HG02678 (cell line): ENCODE data around the gene ADGRB2.

Experiments used
- ATAC-seq: cut with Tn5 transposase; IDR thresholded peaks from one replicate; pipeline ENCODE4 v1.9.1; 2021; ENCODE audit warnings: mild to moderate bottlenecking, moderate library complexity; ENCODE audit not compliant: unreplicated experiment

ADGRB2 gene

DNA sequence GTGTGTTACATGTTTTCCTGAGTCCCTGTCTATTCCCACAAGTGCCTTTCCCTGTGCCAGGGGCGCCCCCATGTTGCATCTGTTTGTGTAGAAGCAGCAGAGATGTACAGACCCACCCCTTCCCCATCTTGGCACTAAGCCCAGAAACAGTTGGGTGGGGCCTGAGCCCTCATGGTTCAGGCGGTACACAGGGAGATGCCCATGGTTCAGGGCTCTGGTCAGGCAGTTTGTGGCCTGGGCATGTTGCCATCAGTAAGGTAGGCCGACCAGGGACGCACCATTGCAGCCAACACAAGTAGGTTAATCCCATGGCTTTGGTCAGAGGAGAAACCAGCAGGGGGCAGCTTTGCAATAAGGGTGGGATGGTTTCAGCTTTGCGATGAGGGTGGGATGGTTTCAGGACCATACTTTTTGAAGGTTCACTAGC is 914 bp upstream of the ADGRB2 start:
- ATAC-seq = no peak

DNA sequence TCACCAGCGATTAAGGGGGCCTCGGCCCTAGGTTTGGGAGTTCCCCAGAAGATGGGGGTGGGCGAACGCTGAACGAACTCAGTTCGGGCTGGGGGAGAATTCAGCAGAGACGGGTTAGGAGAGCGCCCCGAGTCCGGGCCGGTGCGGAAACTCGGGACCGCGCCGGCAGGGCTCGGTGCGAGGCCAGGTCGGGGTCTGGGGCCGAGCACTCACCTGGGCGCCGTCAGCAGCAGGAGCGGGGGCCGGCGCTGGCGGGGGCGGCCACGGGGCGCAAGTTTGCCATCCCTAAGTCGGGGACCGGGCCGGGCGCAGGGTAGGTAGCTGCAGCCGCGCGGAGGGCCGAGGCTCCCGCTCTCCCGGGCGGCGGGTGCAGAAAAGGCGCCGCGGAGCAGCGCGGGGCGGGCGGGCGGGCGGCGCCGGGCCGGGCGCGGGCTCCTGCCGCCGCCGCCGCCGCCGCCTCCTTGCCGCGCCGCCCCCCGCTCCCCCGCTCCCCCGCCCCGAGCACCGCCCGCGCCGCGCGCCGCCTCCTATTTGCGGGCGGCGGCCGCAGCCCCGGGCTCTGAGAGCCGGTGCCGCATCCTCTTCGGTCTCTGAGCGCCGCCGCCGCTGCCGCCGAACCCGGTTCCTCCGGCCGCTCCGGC is 349 bp downstream of the ADGRB2 start:
- ATAC-seq = no peak

DNA sequence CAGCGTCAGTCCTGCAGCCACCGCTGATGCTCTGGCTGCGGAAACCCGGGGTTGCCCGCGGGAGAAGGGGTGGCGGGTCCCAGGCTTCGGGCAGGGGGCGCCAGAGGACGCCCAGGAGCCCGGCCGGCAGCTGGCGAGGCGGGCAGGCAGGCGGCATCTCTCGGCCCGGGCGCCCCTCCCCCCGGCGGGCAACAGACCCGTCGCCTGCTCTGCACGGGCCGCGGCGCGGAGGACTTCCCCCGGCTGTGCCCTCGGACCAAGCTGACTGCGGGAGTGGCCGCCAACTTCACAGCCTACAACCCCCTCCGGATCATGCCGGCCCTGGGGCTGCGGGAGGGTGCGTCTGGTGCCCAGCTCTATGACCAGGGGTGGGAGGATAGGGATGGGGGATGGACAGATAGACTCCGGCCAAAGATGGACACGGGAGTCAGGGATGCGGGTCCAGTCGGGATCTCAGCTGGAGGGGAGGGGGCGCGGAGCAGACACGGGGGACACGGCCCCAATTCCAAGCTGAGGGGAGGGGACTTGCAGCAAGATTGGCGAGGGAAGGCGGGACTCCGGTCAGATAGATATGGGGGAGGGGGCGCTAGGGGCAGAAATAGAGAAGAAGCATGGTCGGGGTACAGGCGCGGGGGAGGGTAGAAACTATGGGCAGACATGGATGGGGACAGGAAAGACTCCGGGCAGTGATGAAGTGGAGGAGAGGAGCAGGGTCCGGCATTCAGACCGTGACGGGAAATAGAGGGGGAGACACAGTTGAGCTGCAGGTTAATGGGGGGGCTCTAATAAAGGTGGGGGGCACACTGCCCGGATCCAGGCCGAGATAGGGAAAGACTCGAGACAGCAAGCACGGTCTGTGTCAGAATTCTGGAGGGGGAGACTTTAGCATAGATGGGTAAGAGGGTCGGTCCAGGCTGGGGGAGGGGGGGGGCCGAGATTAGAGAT is 1.1 kb downstream of the ADGRB2 start:
- no peak for ATAC-seq

- ATAC-seq = no peak
Observed at GRCh38 chr1:31762323-31762722, 1.8 kb downstream of the ADGRB2 start.

DNA sequence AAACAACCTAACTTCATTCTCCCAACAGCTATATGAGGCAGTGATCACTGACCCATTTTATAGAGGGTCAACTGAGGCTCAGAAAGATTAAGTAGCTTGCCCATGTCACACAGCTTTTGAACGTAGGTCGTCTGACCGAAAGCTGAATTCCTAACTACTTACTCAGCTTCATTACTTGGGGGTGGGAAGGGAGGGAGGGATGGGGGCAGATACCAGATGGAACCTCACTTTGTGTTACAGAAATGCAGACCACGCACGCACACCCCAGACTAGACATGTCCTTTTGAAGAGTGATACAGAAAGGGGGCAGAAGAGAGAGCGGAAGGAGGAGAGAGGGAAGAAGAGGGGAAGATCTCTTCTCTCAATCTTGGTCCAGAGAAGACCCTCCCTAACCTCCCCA is 2.3 kb downstream of the ADGRB2 start:
- ATAC-seq = no peak

DNA sequence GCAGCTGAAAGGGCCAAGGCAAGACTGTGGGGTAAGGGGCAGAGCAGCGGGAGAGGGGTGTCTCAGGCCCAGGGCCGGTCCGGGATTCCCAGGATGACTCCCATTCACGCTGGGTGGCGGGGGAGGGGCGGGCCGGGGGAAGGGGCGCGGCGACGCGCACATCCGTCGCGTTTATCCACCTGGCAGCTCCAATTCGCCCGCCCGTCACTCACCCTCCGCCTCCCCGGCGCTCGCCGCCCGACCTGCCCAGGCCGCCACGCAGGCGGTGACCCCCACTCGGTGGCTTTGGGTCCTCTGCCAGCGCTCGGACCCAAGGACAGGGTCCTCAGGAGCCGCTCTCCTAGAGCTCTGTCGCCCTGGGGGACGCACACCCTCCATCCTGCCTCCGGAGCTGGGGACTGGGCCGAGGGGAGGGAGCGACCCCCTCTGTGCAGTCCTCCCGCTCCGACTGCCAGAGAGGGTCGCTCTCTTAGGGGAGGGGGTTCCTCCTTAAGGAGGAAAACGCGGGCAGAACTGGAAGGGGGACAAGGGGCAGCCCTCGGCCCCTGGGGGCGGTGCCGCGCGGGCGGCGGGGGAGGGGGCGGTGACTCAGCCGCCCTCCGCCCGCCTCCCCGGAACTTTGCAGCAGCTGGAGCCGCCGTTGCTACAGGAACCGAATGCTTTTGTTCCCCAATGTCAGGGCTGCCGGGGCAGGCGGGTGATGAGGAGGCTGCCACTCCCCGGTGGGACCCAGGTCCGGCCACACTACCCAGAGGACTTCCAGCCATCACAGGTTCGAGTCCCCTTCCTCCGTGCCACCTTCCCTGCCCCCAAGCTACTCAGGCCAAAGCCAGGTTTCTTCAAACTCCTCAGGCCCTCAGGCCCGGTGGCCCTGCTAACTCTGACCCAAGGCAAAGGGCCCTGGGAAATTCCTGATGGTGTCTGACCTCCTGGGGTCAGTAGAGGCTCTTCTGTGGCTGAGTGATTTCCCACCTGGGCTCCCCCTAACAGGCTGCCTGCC is 3.4 kb downstream of the ADGRB2 start:
- no peak for ATAC-seq

- ATAC-seq = no peak
Observed at GRCh38 chr1:31759298-31760023, 4.7 kb downstream of the ADGRB2 start.

DNA sequence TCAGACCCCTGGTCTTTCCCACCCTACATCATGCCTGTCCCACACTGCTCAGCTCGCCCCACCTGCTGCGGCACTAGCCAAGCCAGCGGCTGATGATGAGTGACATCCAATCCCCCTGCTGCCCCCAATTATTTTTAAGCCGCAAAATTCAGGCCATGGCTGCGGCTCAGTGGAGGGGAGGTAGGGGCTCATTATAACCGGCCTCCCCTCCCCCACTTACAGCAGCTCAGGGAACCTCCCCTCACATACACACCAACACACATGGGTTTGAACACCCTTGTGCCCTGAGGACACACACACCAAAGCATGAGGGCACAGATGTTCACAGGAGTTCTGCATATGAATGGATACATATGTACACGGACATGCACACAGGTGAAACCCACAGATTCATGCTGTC is 5.3 kb downstream of the ADGRB2 start:
- no peak for ATAC-seq

- no peak for ATAC-seq
Observed at GRCh38 chr1:31757989-31758388, 6.2 kb downstream of the ADGRB2 start.

DNA sequence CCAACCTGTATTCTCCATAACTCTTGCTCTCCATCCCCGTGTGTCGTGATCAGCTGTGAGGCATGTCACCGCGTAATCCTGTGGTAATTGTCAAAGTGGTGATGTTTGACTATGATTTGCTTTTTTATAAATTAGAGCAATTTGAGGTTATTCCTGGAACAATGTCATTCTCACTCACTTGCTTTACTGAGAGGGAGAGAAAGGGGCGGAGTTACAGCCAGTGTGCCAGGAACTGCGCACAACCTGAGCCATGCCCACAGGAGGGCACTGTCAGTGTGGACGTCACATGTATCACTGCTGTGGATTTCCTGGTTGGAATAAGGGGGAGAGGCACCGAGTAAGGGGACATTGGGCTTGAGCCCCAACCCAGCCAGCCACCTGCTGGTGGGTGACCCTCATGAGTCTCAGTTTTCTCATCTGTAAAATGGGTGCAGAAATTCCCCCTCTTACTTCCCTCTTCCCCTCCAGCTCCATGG is 6.9 kb downstream of the ADGRB2 start:
- ATAC-seq = no peak

DNA sequence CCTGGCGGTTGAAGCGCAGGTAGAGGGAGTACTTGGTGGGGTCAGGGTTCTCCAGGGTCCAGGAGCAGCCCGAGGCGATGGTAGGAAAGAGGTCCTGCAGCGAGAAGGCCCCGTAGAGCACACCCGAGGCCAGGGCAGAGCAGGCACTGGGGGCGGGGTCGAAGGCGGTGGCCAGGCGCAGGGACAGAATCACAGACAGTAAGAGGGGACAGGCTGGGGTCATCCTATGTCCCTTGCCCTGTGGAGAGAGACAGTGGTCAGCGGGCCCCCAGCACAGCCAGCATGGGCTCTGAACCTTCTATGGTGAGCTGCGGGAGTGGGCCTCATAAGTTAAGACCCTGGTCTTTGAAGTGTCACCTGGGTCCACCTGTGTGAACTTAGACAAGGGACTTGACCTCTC is 7.6 kb downstream of the ADGRB2 start:
- ATAC-seq = no peak

DNA sequence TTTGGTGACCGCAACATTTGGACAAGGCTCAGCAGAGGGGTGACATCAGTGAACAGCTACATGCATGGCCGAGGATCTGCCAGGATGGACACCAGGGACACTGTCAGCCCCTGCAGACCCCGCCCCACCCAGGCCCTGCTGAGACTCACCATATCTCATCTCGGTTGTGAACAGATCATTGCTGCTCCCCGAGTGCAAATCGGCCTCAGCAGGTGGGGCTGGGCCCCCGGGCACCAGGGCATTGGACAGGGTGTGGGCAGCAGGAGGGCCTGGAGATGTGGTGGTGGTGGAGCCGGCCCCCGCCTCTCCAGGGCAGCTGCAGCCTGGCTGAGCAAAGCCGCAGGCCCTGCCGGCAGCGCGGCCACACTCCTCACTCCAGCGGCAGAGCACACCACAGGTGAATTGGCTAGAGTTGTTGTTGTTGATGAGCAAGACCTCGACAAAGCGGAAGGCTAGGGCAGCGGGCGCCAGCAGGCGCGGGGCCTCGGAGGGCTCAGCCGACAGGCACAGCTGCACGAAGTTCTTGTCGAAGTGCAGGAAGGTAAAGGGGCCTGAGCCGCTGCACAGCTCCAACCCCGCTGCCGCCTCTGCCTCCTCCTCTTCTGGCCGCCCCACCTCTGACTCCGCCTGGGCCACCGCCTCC is 8.2 kb downstream of the ADGRB2 start:
- ATAC-seq = no peak

- no peak for ATAC-seq
Observed at GRCh38 chr1:31755197-31755611, 8.9 kb downstream of the ADGRB2 start.

DNA sequence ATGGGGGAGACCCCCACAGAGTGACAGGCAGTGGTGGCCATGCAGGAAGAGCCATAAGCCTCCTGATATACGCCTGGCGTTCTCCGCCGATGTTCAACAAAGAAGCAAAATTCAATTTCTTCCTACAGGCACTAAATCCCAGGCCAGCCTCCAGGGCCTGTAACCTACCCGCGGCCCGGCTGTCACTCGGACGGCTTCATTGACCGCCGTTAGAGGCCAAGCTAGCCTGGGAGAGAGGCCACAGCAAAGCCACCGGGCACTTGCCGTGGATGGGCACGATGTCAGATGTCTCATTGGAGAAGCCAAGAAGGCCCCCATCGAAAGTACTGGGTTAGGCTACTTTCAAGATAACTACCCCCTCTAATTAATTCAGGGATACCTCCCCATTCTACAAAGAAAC is 9.7 kb downstream of the ADGRB2 start:
- no peak for ATAC-seq

DNA sequence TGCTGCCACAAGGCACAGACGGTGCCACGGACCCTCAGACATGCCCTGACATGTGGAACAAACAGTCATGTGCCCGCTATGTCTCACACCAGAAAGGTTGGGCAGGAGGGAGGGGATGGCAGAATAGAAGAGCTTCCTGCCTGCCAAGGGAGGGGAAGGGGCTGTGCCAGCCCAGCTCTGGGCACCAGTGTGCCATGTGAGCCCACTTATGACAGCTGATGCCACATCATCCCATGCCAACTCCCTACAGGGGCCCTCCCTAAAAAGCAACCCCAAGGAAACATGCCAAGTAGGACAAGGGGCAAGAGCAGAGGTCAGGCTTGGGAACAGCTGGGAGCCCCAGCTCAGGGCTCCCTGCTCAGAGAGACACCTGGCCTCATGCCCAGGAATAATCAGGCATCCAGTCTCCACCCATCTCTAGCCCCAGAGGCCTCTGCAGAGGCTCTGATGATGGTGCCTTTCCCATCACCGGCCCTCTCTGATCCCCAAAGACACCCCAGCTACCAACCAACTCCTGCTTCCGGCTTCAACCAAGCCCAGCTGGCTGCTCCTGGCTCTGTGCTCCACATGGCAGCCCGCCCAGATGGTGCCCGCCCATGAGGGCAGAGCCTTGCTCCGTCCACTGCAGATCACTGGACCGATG is 10.3 kb downstream of the ADGRB2 start:
- ATAC-seq = no peak

- no peak for ATAC-seq
Observed at GRCh38 chr1:31752952-31753475, 11.1 kb downstream of the ADGRB2 start.

DNA sequence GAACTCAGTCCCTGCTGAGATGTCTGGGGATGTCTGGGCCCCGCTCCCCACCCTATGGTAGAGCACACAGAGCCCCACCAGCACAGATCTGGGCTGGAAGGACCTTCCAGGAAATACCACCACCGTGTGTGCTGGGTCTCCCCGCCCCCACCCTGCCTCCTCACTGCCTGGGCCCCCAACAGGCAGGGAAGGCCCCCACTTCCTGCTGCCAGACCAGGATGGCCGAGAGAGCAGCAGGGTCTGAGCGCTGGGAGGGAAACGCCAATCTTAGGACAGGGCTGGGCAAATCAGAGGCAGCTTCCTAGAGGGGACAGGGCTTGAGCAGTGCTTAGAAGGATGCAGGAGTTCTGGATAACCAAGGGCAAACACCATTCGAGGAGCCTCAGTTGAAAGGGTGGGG is 11.9 kb downstream of the ADGRB2 start:
- ATAC-seq = no peak

DNA sequence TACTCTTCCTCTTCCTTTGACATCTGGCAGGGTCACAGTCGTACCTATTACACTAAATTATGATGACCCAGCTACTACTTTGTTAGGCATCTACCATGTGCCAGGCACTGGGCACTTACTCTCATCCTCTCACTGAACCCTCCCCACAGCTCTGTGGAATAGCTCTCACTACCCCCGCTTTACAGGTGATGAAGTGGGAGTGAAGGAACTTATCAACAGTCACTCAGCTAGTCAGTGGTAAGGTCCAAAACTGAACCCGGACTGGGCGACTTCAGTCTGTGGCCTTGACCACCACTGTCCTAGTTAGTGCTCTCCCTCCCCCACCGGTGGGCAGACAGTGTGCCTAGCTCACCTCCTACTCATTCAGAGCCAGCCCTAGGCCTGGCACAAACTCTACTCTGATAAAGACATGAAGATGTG is 12.3 kb downstream of the ADGRB2 start:
- ATAC-seq = no peak
